GM13977 (cell line): ENCODE data around the gene ARHGAP6.

Experiments
- DNase-seq: peaks from one replicate; pipeline ENCODE4 v3.0.0; 2012; ENCODE audit warnings: low spot score
- in situ Hi-C: fragments of 300-500 bp; cut with MboI; formaldehyde crosslinking; loops from one replicate; pipeline ENCODE4 v1.12.0; 2022; ENCODE audit warnings: low sequenced_read_pairs, low pct_unique_long_range_greater_than_20kb, mixed read lengths, inconsistent platforms; ENCODE audit not compliant: unreplicated experiment
- TF ChIP-seq, protein P1 (sequence below): IDR thresholded peaks from 2 replicates; pipeline ENCODE4 v1.5.1; 2012; ENCODE audit warnings: mild to moderate bottlenecking, control low read depth; ENCODE audit not compliant: insufficient read depth; ENCODE audit errors: extremely low read depth, missing control alignments

The ARHGAP6 gene

DNA sequence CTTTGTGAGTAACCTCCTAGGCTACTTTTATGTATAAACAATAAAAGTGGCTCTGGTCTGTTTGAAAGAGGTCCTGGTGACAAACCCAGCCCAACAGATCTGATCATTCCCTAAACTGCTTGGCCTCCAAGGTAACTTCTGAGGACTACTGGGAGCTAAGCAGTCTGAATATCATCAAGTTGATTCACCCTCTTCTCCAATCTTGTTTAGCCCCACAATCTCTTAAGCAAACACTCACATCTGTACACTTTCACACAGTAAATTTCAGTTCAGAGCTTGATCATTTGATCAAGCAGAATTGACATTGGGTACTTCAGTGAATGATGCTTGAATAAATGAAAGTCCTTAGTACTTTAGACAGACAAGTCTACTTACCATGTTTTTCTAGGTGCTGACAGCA lies 479.9 kb downstream of the ARHGAP6 start:
- in situ Hi-C loops, result no loop called here
- TF ChIP-seq, protein P1, sequence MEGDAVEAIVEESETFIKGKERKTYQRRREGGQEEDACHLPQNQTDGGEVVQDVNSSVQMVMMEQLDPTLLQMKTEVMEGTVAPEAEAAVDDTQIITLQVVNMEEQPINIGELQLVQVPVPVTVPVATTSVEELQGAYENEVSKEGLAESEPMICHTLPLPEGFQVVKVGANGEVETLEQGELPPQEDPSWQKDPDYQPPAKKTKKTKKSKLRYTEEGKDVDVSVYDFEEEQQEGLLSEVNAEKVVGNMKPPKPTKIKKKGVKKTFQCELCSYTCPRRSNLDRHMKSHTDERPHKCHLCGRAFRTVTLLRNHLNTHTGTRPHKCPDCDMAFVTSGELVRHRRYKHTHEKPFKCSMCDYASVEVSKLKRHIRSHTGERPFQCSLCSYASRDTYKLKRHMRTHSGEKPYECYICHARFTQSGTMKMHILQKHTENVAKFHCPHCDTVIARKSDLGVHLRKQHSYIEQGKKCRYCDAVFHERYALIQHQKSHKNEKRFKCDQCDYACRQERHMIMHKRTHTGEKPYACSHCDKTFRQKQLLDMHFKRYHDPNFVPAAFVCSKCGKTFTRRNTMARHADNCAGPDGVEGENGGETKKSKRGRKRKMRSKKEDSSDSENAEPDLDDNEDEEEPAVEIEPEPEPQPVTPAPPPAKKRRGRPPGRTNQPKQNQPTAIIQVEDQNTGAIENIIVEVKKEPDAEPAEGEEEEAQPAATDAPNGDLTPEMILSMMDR, result no peak

GRCh38 chrX:11180571-11180970 lies 485.1 kb downstream of the ARHGAP6 start:
- DNase-seq, result no peak
- in situ Hi-C loops, result no loop called here

More for the DNA sequence above, 479.9 kb downstream of the ARHGAP6 start:
- DNase-seq, result no peak

GRCh38 chrX:11172415-11172814 lies 493.3 kb downstream of the ARHGAP6 start:
- DNase-seq, result no peak
- TF ChIP-seq, protein P1, result no peak
- in situ Hi-C loops, result no loop called here

More at GRCh38 chrX:11180571-11180970, 485.1 kb downstream of the ARHGAP6 start:
- TF ChIP-seq, protein P1, result no peak

DNA sequence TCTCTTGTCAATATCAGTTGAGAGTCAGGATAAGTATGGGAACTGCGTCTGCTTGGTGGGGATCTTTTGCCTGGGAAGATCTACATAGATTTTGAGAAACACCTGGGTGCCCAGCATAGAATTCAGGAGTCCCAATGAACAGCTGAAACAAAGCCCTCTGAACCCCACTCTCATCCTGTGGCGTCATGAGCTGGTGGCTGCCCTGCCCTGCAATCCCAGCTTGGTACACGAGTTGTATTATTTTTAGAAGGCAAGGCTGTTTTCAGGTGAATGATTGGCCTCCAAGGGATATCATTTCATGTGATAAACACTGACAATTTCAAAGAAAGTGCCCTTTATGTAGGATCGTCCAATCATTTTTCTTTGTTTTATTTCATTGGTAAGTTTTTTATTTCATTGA lies 493.8 kb downstream of the ARHGAP6 start:
- no peak for DNase-seq
- TF ChIP-seq, protein P1, result no peak
- in situ Hi-C loops, result no loop called here

DNA sequence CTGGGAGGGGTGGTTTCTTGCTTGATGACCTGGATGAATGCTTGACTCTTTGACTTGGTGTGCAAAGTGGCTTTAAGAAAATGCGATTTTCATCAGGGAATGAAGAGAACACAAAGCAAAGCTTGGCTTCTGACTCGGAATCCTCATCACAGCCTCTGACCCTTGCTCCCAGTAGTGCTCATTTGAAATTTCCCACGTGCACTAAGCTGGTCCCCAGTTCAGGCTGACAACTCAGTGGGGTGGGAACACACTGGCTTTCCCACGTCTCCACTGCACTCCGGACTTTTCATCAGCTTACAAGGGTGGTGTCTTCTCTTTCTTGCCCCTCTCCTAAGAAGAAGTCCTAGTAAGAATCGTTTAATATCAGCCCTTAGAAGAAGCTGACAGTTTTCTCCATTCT lies 501.3 kb downstream of the ARHGAP6 start:
- in situ Hi-C loops, result no loop called here
- TF ChIP-seq, protein P1, result no peak

GRCh38 chrX:11159149-11159548 lies 506.6 kb downstream of the ARHGAP6 start:
- in situ Hi-C loops, result no loop called here
- no peak for DNase-seq
- TF ChIP-seq, protein P1, result no peak

More for the DNA sequence above, 501.3 kb downstream of the ARHGAP6 start:
- no peak for DNase-seq
